ENCODE measurements around the gene WDR93.

GRCh38 chr15:89690276-89691218, at the start of gene WDR93, which contains the start of gene PEX11A:
- TF ChIP-seq POLR2A (IDR thresholded peaks at IDR 0.05) (peak in 1 of 2 donors; percentile 9), POLR2AphosphoS5 (IDR thresholded peaks at IDR 0.05; ENCODE audit: insufficient read depth in 1 of 2, low read depth in 1 of 2) (peak in 1 of 2 donors; percentile 82), CTCF (IDR thresholded peaks at IDR 0.05) (no peak)

Measured in vagina (tissue), 2 donors.